CD4-positive, alpha-beta T cell treated with Interleukin-6 for 4 hours (primary cell): ENCODE measurements around the gene ADCY3.
A peak's percentile ranks its signal among the peaks of the same experiment; 100 is the strongest.

Experiments
- DNase-seq: peaks from one replicate; pipeline ENCODE4 v3.0.0-alpha.2; 2020; ENCODE audit warnings: mixed read lengths

Gene ADCY3

DNA sequence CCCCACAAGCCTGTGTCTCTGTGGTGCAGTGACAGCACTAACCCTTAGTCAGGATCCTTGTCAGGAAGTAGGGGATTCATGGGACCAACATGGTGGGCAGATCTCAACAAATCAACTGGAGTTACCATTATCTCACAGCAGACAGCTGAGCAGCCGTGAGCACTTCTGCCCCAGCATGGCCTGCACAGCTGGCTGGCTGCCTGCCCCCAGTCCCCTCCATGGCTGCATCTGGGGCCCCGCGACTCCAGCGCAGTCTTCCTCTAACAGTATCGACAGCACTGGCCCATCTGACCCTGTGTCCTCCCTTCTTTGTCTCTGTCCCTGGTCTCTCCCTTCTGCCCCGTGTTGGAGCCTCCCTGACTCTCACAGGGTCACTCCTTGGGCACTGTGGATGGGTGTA, 4.7 kb upstream of the ADCY3 start:
- DNase-seq = no peak

DNA sequence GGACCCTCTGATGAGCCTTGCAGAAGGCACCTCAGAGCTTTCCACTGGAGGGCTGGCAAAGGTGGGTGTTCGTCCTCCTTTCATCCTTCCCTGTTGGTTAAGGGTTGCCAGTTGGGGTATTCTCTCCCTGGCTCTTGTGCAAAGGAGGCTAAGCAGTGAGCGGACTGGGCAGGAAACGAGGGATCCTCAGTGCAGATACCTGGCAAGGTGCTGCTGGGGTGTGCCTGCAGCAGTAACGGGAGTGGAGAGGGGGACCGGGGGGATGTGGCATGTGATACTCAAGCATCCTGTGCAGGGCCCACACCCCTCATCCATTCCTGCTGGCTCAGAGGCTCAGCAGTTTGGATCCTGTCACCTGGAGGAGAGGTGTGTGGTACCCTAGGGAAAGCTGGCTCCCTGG, 4.2 kb upstream of the ADCY3 start:
- no peak for DNase-seq

DNA sequence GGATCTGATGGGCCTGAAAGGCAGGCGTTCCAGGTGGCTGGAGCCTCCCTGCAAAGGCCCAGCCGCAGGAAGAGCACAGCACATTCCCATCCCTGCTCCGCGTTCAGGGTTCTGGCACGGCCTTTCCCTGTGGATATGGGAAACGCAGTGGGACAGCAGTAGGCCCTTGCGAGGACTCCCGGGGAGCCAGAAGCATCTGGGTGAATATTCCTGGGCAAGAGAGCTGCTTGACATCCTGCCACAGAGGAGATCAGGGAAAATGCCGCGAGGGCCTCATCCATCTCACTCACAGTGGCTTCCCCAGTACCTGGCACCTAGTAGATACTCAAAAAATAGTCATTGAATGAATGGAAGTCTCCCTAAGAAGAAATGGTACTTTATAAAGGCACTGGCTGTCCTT, 3.1 kb upstream of the ADCY3 start:
- DNase-seq = no peak

DNA sequence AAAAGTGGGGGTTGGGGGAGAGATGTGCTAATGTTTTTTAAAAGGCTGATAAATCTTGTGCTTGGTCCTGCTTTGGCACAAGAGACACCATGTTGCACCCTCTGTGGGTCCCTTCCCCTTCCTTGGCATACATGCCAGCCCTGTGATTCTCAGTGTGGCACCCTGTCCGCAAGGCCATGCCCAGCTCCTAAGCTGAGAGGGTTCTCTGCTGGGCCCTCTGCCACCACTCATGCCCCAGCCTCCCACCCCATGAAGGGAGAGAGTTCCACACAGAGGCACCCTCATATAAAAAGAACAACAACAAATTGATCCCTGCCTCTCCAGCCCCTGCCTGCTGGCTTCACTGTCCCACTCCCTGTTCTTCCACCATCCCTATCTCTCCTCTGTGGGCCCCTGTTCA, 2.5 kb upstream of the ADCY3 start:
- no peak for DNase-seq

DNA sequence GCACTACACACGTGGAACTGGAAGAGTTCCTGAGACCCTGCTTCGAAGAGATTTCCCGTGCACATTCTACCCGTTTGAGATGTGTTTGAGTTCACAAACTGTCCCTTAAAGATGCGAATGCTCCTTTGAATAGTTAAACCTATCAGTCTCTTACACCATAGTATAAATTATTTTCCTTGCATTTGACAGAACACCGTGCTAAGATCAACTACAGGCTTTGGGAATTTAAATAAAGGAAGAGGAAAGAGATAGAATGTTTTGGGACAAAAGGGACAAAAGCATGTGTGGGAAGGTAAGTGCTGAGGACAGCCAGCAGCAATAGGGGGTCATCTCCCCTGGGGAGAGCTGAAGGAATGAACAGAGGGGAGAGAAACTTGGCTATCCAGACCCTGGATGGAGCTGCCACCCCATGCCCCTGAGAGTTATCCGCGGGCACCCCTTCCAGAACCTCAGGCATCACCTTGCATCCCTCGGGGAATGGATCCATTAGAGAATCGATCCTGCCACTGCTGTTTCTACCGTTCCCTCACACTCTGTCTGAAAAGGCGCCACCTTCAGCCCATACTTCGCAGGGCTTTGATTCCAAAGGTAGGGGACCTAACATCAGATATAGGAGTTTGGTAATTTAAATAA, 888 bp upstream of the ADCY3 start:
- DNase-seq = peak; percentile 34

DNA sequence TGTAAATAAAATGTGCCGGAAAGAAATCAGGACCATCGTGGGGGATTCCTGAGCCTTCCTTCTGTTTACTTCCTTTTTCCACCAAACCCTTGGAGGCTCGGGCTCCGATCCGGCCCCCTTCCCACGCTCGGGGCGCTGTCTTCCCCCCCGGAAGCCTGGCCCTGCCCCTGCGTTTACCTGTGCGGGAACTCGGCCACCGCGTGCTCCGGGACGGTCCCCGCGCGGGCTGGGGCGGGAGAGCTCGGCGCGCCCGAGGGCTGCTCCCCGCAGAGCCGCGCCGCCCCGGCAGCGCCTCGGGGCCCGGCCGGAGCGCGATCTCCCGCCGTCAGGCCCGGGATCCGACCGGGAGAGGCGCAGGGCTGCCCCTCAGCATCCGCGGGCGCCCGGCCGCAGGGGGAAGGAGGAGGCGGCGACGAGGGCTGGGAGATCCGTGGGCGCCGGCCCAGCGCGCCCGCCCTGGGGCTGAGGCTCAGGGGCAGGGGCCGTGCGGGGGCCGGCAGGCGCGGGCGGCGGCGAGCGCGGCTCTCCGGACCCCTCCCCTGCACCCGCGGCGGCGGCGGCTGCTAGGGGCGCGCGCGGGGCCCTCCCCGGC, 435 bp downstream of the ADCY3 start:
- DNase-seq = peak; percentile 34

DNA sequence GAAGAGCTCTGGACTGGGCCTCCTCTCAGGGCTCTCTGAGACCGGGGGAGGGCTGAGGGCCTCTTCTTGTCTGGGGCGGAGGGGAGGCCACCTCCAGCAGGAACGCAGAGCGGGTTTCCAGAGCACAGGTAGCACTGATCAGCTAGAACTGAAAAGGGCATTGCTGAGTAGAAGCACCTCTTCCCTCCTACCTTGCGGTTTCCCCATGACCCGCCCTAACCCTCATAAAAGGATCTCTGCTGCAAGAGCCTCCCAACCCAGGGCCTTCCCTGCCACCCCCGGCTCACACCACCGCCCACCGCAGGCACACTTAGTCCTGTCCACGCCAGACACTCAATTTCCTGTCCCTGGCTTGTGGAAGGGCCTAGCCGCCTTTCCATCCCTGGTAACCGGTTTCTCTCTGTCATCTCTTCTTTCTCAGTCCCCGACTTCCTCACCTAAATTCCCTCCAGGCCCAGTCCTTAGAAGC, 966 bp downstream of the ADCY3 start:
- peak; percentile 72 for DNase-seq

DNA sequence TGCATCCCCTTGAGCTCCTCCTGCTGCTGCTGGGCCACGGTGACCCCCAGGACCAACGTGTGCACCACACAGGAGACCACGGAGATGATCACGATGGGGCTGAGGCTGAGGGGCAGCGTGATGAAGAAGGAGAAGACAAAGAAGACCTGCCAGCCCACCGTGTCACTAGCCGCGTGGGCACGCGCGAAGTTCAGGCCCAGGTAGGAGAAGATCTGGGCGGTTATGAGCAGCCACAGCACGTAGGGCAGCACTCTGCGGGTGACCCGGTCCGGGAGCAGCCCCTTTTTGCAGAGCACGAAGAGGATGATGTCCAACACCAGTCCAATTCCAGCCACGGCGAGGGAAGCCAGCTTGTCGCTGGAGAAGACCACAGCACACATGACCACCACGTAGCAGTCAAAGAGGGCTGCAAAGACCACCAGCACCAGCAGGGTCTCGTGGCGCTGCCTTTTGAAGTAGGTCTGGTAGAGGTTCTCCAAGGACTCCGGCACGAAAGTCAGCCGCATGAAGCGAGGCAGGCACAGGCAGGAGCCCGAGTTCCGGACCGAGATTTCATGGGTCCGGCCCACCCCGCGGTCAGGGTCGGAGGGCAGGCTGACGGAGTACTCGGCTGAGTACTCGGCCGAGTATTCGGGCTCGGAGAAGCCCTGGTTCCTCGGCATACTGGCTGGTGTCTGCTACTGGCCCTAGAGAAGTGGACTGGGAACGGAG, 1.6 kb downstream of the ADCY3 start:
- DNase-seq = no peak

DNA sequence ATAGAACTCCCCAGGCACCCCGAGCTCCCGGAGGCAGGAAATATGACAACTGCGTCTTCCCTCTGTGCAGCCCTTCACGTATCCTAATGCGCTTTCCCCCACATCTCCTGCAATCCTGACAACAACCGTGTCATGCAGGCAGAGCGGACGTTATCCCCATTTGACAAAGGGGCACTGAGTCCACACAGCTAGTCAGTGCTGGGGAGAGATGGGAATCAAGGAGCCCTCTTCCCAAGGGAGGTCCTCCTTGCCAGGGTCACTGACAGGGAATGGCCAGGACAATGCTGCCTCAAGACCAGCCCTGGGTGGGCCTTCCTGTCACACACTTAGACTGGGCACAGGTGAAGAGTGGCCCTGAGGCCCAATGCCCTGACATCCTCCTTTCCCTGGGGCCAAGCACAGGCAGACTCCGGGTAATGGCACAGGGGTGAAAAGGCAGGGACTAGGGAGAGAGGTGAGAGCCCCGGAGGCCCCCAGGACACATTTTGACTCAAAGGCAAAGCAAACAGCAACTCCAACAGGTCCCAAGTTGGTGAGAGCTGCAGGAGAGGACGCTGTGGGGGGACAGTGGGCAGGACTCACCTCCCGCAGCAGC, 2.2 kb downstream of the ADCY3 start:
- no peak for DNase-seq

DNA sequence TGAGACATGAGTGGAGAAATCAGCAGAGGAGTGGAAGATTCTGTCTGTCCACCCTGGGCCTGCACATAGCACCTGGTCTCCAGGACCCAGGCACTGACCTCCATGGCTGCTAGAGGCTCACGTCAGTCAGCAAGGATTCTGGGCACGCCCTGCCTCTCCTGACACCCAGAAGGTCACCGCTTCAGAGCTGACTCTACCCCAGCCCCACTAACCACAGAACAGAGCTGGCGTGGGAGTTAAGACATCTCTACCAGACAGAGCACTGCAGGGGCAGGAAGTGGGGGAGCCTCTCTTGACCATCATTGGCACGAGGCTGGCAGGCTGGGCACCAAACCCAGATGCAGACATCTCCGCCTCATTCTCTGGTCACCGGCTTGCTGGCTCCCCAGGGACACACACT, 3.0 kb downstream of the ADCY3 start:
- no peak for DNase-seq

DNA sequence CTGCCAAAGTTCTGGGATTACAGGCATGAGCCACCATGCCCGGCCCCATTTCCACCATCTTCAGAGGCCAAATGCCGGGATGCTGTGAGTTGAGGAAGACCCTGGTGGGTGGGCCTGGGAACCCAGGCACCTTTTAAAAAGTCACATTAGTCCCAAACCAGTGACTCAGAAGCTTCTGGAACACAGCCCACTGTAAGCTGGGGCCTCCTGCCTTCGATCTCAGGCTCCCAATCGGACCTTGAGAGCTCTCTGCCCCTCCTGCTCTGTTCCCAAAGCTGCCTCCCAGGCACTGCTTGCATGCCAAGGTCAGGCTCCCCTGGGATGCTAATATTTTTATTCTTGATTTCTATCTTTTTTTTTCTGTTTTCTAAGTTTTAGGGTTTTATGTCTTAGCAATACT, 4.2 kb downstream of the ADCY3 start:
- no peak for DNase-seq

DNA sequence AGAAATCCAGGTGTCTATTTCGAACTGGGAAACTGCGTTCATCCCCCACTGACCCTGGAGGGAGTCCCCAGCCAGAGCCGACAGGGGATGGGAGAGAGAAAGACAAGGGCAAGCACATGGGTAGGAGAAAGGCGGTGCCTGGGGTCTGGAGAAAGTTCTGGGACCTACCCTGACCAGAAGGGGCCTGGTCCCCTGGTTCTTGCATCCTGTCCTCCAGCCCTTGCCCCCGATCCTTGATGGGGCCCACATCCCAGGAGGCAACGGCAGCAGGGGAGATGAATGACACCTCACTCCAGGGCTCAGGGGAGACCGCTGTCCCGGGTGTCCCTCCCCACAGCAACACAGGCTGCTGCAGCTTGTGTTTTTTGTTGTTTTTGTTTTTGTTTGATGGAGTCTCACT, 4.9 kb downstream of the ADCY3 start:
- DNase-seq = no peak

DNA sequence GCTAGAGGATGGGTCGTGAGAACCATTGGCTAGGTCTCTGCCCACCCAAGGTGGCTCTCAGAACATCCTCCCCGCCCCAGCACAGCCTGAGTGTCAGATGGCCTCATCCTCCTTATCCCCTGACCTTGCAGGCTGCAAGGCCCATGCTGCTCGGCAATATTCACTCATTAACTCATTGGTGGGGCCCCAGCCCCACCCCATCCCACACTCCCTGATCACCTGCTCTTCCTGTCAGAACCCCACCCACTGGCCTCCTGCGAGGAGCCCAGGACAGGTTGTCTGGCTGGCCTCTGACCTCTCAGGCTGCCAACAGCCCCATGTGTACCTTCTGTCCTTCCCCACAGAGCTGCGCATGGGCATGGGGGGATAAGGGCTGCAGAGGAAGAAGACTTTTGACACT, 5.3 kb downstream of the ADCY3 start:
- DNase-seq = no peak

DNA sequence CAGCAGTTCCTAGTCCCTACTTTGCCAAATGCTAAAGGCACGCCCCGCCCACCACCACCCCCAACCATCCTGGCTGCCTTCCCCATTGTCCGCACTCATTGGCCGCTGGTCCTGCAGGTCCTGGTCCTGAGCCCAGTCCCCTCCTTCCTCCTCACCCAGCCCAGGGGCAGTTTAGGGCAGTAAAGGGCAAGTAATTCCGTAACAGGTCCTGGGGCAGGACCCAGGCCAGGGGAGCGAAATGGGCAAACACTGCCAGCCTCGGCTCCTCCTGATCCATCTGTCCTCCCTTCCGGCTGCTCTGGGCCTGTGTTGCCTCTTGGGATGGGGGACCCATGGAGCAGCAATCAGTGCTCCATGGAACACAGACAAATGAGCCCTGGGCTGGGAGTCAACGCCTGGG, 6.1 kb downstream of the ADCY3 start:
- DNase-seq = no peak

DNA sequence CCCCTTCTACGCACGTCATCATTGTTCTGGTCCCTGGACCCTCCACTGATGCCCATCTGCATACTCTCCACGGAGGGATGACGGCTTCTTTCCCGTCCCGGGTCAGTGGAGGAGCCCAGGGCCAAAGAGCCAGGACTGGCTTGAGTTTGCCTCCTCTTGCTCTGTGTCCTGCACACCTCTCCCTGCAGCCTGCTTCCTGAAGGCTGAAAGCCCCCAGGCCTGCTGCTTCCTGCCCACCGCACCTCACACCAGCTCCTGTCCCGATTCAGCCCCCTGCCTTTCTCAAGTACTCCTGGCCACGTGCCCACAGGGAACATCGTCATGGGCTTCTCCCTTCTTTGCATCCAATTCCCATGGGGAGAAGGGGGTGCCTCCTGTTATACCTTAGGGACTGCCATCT, 7.1 kb downstream of the ADCY3 start:
- DNase-seq = no peak

DNA sequence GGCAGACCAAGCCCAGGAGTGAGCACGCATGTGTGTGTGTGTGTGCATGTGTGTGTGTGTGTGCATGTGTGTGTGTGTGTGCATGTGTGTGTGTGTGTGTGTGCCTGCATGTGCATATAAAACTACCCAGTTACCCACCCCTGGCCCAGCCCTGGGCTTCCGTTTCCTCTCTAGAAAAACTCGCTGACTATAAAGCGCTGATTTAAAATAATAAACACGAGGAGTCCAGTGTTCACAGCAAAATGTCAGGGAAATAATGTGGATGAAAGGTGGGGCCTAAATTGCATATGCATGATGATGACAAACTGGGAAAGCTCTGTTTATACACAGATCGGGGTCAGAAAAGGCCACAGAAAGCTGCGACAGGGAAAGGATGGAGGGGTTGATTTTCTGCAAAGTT, 7.5 kb downstream of the ADCY3 start:
- DNase-seq = no peak

DNA sequence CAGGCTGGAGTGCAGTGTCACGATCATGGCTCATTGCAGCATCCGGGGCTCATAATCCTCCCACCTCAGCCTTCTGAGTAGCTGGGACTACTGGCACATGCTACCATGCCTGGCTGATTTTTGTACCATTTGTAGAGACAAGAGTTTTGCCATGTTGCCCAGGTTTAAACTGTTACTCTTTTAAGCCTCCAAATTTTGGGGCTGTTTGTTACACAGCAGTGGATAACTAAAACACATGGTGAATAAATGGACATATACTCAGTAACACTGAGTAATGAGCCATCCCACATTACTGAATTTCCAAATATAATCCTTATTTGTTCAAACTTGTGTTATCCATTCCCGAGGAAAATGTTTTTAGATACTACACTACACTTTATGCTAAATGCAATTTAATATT, 9.8 kb downstream of the ADCY3 start:
- no peak for DNase-seq

DNA sequence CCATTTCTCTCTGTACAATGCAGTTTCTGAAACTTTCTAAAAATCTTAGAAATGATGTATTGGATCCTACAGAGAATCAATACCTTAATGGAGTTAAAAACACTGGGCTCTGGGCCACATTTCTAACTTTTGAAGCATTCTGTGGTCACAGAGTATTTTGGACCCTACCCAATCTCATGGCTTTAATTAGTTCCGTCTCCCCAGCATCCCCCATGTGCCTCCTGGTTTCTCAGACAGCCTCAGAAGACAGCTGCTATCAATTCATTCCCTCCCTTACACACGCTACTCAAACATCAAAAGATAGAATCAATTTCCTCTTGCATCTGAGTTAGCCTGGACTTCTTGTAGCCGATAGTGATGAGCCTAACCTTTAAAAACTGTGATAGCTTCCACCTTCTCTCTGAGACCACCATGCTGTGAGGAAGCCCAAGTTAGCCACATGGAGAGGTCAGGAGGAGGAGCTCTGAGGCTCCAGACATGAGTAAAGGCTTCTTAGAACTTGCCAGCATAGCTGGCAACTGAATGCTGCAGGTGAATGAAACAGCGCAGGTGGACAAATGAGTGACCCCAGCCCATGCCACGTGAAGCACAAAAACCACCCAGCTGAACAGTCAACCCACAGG, 10.4 kb downstream of the ADCY3 start:
- no peak for DNase-seq

DNA sequence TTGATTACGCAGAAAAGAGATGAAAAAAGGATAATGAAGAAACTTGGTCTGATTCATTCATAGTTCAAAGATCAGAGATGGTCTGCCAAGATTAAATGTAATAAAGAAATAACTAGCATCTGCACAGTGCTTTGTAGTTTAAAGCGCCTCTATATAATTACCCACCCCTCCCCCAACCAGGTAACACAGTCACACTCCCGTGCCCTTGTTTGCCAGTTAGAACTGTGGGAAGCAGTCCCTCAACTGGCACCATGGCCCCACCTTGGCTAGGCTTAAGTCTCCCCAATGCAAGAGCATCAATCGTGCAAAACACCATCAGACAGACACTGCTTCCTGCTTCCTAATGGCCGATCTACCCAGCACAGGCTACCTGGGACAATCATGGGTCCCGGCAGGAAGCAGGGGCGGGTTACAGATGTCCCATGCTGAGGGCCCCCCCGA, 11.6 kb downstream of the ADCY3 start:
- no peak for DNase-seq

DNA sequence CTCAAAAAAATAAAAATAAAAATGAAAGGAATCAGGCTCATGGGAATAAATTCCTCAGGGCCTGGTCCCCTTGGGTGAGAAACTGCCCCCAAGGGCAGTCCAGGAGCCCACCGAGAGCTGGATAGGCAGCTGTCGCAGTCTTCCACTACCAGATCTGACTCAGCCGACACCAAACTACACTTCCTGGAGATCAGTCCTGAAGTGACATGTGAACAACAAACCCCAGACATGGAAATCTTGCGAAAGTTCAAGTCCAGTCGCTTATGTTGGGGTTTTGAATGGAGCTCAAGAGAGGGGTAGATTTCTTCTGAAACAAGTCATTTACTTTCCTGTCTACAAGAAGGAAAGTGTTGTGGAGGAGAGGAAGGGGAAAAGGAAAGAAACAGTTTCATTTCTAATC, 12.9 kb downstream of the ADCY3 start:
- DNase-seq = no peak

DNA sequence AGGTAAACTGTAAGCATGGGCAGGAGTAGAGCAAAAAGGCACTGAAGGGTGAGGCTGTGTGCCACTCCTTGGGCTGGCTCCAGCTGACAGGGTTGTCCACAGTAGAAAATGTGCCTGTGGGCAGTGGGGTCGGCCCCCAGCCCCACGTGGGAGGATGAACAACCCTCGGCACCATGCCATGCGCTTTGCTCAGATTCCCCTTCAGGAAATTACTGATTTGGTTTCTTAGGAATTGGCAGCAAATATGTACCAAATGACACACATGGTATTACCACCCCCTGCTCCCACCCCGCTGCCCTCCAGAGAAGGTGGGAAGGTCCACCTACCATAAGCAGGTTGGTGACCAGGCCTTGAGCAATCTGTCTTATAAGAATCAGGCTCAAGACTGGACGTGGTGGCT, 13.6 kb downstream of the ADCY3 start:
- no peak for DNase-seq

DNA sequence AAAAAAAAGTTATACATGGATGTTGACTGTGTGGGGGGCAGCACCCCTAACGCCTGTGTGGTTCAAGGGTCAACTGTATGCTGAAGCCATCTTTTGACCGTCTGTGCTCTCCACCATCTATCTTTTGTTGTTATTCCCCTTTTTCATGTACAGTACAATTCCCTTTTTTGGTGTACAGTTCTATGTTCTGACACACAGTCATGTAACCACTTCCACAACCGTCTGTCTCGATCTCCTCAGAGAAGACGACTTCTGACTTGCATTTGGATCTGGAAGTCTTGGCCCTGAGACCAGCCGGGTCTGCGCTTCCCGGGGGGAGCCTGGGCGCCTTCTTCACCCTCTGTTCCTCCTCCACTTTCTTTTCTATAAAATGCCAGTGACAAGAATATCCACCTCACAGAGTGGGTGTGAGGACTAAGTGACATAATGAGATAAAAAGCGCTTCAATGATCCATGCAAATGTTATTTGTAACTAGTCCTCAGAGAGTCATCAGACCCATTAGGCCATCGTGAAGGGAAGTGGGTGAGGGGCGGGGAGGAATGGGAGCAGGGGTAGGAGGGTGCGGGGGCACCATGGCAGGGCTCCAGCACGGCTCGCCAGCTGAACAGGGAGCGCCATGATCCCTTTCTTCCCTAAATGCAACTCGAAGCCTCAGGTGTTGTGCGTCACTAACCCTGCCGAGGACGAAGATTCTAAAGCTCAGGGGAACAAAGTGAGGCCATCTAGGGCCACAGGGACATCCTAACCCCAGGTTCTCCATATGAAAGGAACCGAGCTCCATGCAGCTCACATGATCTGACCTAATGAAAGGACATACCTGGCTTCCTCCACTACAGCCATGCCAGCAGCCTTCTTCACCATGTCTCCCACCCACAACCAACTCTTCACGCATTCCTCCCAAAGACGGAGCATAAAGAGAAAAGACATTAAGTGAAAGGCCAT, 16.6 kb downstream of the ADCY3 start:
- no peak for DNase-seq
